ENCODE measurements around the gene ATP5MC2.
"Not testable (repeated sequence)": the region's sequence is repeated elsewhere in the genome, so short reads cannot be mapped to it uniquely, and the experiment has no call there.

ATP5MC2 gene

GRCh38 chr12:53644133-53644532 lies 31.8 kb downstream of the ATP5MC2 start:
- no peaks in the 10 kb centered on the region for H3K9me3 ChIP-seq (ENCODE audit: control extremely low read depth in 1 of 5, control insufficient read depth in 4 of 5, insufficient read depth in 2 of 5, low read depth in 1 of 5, low read length in 4 of 5)
- no peak overlapping the region for H3K27ac ChIP-seq (ENCODE audit: insufficient read depth in 1 of 2, low read depth in 1 of 2, low read length in 2 of 2, poor library complexity in 1 of 2, severe bottlenecking in 2 of 2)
- ChIA-PET POLR2A (no interaction called here), CTCF (interaction anchor here (0.9 kb wide), 1 partner anchor 99 kb away, joined by 3 read pairs; no protein-coding TSS in a partner anchor)
- H3K27me3 ChIP-seq (replicated peaks in 2 of 5; ENCODE audit: control insufficient read depth in 4 of 5, insufficient read depth in 5 of 5, low read length in 4 of 5): no peaks in the 10 kb centered on the region
- WGBS (ENCODE audit: insufficient coverage): 100% methylated on average over 2 of the region's 3 CpGs
- no peak for DNase-seq
- H3K36me3 ChIP-seq (ENCODE audit: control insufficient read depth in 4 of 4, insufficient read depth in 4 of 4, low read length in 3 of 4): no peaks in the 10 kb centered on the region
- no peaks in the 10 kb centered on the region for H3K4me1 ChIP-seq (ENCODE audit: control extremely low read depth in 1 of 4, control insufficient read depth in 4 of 4, insufficient read depth in 4 of 4, low read length in 3 of 4)
- H3K4me3 ChIP-seq (ENCODE audit: control insufficient read depth in 1 of 7, extremely low read depth in 1 of 7, insufficient read depth in 4 of 7, low read depth in 2 of 7, low read length in 6 of 7): no peak overlapping the region

DNA sequence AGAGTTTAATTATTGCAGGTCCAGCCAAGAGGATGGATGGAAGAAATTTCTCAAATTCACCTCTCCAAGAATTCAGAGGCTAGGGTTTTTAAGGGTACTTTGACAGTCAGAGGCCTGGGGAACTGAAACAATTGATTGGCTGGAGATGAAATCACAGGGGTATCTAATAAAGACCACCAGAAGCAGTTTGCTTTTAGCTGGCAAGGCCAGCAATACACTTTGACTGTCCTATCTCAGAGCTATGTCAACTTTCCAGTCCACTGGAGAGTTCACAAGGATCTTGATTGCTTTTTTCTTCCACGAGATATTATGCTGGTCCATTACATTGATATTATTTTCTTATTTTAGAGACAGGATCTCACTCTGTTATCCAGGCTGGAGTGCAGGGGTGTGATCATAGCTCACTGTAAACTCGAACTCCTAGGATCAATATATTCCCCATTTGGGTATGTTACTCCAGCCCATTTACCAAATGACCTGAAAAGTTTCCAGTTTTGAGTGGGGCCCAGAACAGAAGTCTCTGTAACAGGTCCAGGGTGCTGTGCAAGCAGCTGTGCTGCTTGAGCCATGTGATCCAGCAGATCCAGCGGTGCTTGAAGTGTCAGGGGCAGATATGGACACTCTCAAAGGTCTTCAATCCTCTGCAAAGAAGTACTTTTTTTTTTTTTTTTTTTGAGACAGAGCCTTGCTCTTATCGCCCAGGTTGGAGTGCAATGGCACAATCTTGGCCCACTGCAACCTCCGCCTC lies 32.5 kb downstream of the ATP5MC2 start:
- POLR2A ChIA-PET: no interaction called here
- WGBS (ENCODE audit: insufficient coverage): 89% methylated on average over 3 of the region's 5 CpGs

DNA sequence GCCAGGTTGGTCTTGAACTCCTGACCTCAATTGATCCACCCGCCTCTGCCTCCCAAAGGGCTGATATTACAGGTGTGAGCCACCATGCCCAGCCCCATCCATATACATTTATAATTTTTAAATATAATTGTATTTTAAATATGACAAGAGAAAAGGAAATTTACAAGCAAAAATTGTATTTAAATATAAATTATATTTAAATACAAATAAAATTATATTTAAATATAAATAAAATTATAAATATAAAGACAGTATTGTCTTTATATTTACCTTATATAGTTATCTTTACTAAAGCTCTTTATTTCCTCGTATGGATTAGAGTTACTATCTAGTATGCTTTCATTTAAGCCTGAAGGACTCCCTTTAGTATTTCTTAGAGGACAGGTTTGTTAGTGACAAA lies 37.8 kb downstream of the ATP5MC2 start:
- no peak for DNase-seq
- ChIA-PET CTCF (no interaction called here), POLR2A (no interaction called here)
- no peaks in the 10 kb centered on the region for H3K36me3 ChIP-seq (ENCODE audit: control insufficient read depth in 4 of 4, insufficient read depth in 4 of 4, low read length in 3 of 4)
- H3K27ac ChIP-seq (ENCODE audit: insufficient read depth in 1 of 2, low read depth in 1 of 2, low read length in 2 of 2, poor library complexity in 1 of 2, severe bottlenecking in 2 of 2): no peak overlapping the region
- no peak overlapping the region for H3K4me3 ChIP-seq (ENCODE audit: control insufficient read depth in 1 of 7, extremely low read depth in 1 of 7, insufficient read depth in 4 of 7, low read depth in 2 of 7, low read length in 6 of 7)
- no peaks in the 10 kb centered on the region for H3K9me3 ChIP-seq (ENCODE audit: control extremely low read depth in 1 of 5, control insufficient read depth in 4 of 5, insufficient read depth in 2 of 5, low read depth in 1 of 5, low read length in 4 of 5)
- no peaks in the 10 kb centered on the region for H3K4me1 ChIP-seq (ENCODE audit: control extremely low read depth in 1 of 4, control insufficient read depth in 4 of 4, insufficient read depth in 4 of 4, low read length in 3 of 4)
- WGBS (ENCODE audit: insufficient coverage): no CpG with 5 or more reads among the region's 2 CpGs
- no peaks in the 10 kb centered on the region for H3K27me3 ChIP-seq (replicated peaks in 2 of 5; ENCODE audit: control insufficient read depth in 4 of 5, insufficient read depth in 5 of 5, low read length in 4 of 5)

More for the DNA sequence above, 32.5 kb downstream of the ATP5MC2 start:
- H3K27ac ChIP-seq (ENCODE audit: insufficient read depth in 1 of 2, low read depth in 1 of 2, low read length in 2 of 2, poor library complexity in 1 of 2, severe bottlenecking in 2 of 2): no peak overlapping the region
- H3K4me3 ChIP-seq (ENCODE audit: control insufficient read depth in 1 of 7, extremely low read depth in 1 of 7, insufficient read depth in 4 of 7, low read depth in 2 of 7, low read length in 6 of 7): no peak overlapping the region
- H3K9me3 ChIP-seq (ENCODE audit: control extremely low read depth in 1 of 5, control insufficient read depth in 4 of 5, insufficient read depth in 2 of 5, low read depth in 1 of 5, low read length in 4 of 5): no peaks in the 10 kb centered on the region
- CTCF ChIA-PET: interaction anchor here (0.6 kb wide), 1 partner anchor 803 kb away, joined by 3 read pairs; no protein-coding TSS in a partner anchor
- H3K27me3 ChIP-seq (replicated peaks in 2 of 5; ENCODE audit: control insufficient read depth in 4 of 5, insufficient read depth in 5 of 5, low read length in 4 of 5): no peaks in the 10 kb centered on the region
- no peak for DNase-seq
- H3K4me1 ChIP-seq (ENCODE audit: control extremely low read depth in 1 of 4, control insufficient read depth in 4 of 4, insufficient read depth in 4 of 4, low read length in 3 of 4): no peaks in the 10 kb centered on the region
- no peaks in the 10 kb centered on the region for H3K36me3 ChIP-seq (ENCODE audit: control insufficient read depth in 4 of 4, insufficient read depth in 4 of 4, low read length in 3 of 4)

- 83% methylated on average over 1 of the region's 2 CpGs for WGBS (ENCODE audit: insufficient coverage)
- CTCF ChIA-PET: interaction anchor here (1.0 kb wide), 1 partner anchor 10 kb away, joined by 3 read pairs; no protein-coding TSS in a partner anchor
- POLR2A ChIA-PET: no interaction called here
Measured at GRCh38 chr12:53636641-53637040, 39.2 kb downstream of the ATP5MC2 start.

GRCh38 chr12:53635708-53636107 lies 40.2 kb downstream of the ATP5MC2 start:
- H3K36me3 ChIP-seq (ENCODE audit: control insufficient read depth in 4 of 4, insufficient read depth in 4 of 4, low read length in 3 of 4); H3K4me3 ChIP-seq (ENCODE audit: control insufficient read depth in 1 of 7, extremely low read depth in 1 of 7, insufficient read depth in 4 of 7, low read depth in 2 of 7, low read length in 6 of 7); CTCF ChIA-PET; DNase-seq; POLR2A ChIA-PET; H3K27ac ChIP-seq (ENCODE audit: insufficient read depth in 1 of 2, low read depth in 1 of 2, low read length in 2 of 2, poor library complexity in 1 of 2, severe bottlenecking in 2 of 2); H3K4me1 ChIP-seq (ENCODE audit: control extremely low read depth in 1 of 4, control insufficient read depth in 4 of 4, insufficient read depth in 4 of 4, low read length in 3 of 4); H3K9me3 ChIP-seq (ENCODE audit: control extremely low read depth in 1 of 5, control insufficient read depth in 4 of 5, insufficient read depth in 2 of 5, low read depth in 1 of 5, low read length in 4 of 5); H3K27me3 ChIP-seq (replicated peaks in 2 of 5; ENCODE audit: control insufficient read depth in 4 of 5, insufficient read depth in 5 of 5, low read length in 4 of 5): not testable (repeated sequence)

More at GRCh38 chr12:53636641-53637040, 39.2 kb downstream of the ATP5MC2 start:
- H3K4me3 ChIP-seq (ENCODE audit: control insufficient read depth in 1 of 7, extremely low read depth in 1 of 7, insufficient read depth in 4 of 7, low read depth in 2 of 7, low read length in 6 of 7): no peak overlapping the region
- no peaks in the 10 kb centered on the region for H3K36me3 ChIP-seq (ENCODE audit: control insufficient read depth in 4 of 4, insufficient read depth in 4 of 4, low read length in 3 of 4)
- no peak overlapping the region for H3K27ac ChIP-seq (ENCODE audit: insufficient read depth in 1 of 2, low read depth in 1 of 2, low read length in 2 of 2, poor library complexity in 1 of 2, severe bottlenecking in 2 of 2)
- no peak for DNase-seq
- no peaks in the 10 kb centered on the region for H3K9me3 ChIP-seq (ENCODE audit: control extremely low read depth in 1 of 5, control insufficient read depth in 4 of 5, insufficient read depth in 2 of 5, low read depth in 1 of 5, low read length in 4 of 5)
- no peaks in the 10 kb centered on the region for H3K4me1 ChIP-seq (ENCODE audit: control extremely low read depth in 1 of 4, control insufficient read depth in 4 of 4, insufficient read depth in 4 of 4, low read length in 3 of 4)
- H3K27me3 ChIP-seq (replicated peaks in 2 of 5; ENCODE audit: control insufficient read depth in 4 of 5, insufficient read depth in 5 of 5, low read length in 4 of 5): no peaks in the 10 kb centered on the region

GRCh38 chr12:53631721-53632120 lies 44.2 kb downstream of the ATP5MC2 start:
- Histone ChIP-seq H3K27me3 (replicated peaks in 2 of 5; ENCODE audit: control insufficient read depth in 4 of 5, insufficient read depth in 5 of 5, low read length in 4 of 5) (no peaks in the 10 kb centered on the region), H3K27ac (ENCODE audit: insufficient read depth in 1 of 2, low read depth in 1 of 2, low read length in 2 of 2, poor library complexity in 1 of 2, severe bottlenecking in 2 of 2) (no peak overlapping the region), H3K4me1 (ENCODE audit: control extremely low read depth in 1 of 4, control insufficient read depth in 4 of 4, insufficient read depth in 4 of 4, low read length in 3 of 4) (peaks cover 6 to 9% (median 7%) of the 10 kb centered on the region in 4 experiments), H3K4me3 (ENCODE audit: control insufficient read depth in 1 of 7, extremely low read depth in 1 of 7, insufficient read depth in 4 of 7, low read depth in 2 of 7, low read length in 6 of 7) (no peak overlapping the region), H3K36me3 (ENCODE audit: control insufficient read depth in 4 of 4, insufficient read depth in 4 of 4, low read length in 3 of 4) (no peaks in the 10 kb centered on the region), H3K9me3 (ENCODE audit: control extremely low read depth in 1 of 5, control insufficient read depth in 4 of 5, insufficient read depth in 2 of 5, low read depth in 1 of 5, low read length in 4 of 5) (no peaks in the 10 kb centered on the region)
- DNase-seq: no peak
- ChIA-PET POLR2A (no interaction called here), CTCF (interaction anchor here (0.5 kb wide), 1 partner anchor 30 kb away, joined by 3 read pairs; no protein-coding TSS in a partner anchor)
- no CpG with 5 or more reads among the region's 1 CpG for WGBS (ENCODE audit: insufficient coverage)

GRCh38 chr12:53627919-53628318 lies 48.0 kb downstream of the ATP5MC2 start:
- no peak overlapping the region for H3K27ac ChIP-seq (ENCODE audit: insufficient read depth in 1 of 2, low read depth in 1 of 2, low read length in 2 of 2, poor library complexity in 1 of 2, severe bottlenecking in 2 of 2)
- no peaks in the 10 kb centered on the region for H3K36me3 ChIP-seq (ENCODE audit: control insufficient read depth in 4 of 4, insufficient read depth in 4 of 4, low read length in 3 of 4)
- H3K27me3 ChIP-seq (replicated peaks in 2 of 5; ENCODE audit: control insufficient read depth in 4 of 5, insufficient read depth in 5 of 5, low read length in 4 of 5): no peaks in the 10 kb centered on the region
- ChIA-PET POLR2A (no interaction called here), CTCF (interaction anchor here (0.6 to 2.2 kb wide), 5 partner anchors 24 to 433 kb away, joined by 3 to 6 read pairs (median 3); no protein-coding TSS in a partner anchor)
- WGBS (ENCODE audit: insufficient coverage): no CpG with 5 or more reads among the region's 11 CpGs
- H3K4me1 ChIP-seq (ENCODE audit: control extremely low read depth in 1 of 4, control insufficient read depth in 4 of 4, insufficient read depth in 4 of 4, low read length in 3 of 4): peaks cover 27 to 38% (median 34%) of the 10 kb centered on the region in 4 experiments
- DNase-seq: no peak
- no peaks in the 10 kb centered on the region for H3K9me3 ChIP-seq (ENCODE audit: control extremely low read depth in 1 of 5, control insufficient read depth in 4 of 5, insufficient read depth in 2 of 5, low read depth in 1 of 5, low read length in 4 of 5)
- no peak overlapping the region for H3K4me3 ChIP-seq (ENCODE audit: control insufficient read depth in 1 of 7, extremely low read depth in 1 of 7, insufficient read depth in 4 of 7, low read depth in 2 of 7, low read length in 6 of 7)

Data from common myeloid progenitor, CD34-positive (primary cell).